NB4 (cell line): ENCODE results near the gene VLDLR.

ENCODE experiments used
- MAX ChIP-seq: IDR thresholded peaks from 2 replicates; pipeline ENCODE4 v1.6.1; 2011; ENCODE audit warnings: low read depth, low read length
- POLR2A ChIP-seq: IDR thresholded peaks from 2 replicates; pipeline ENCODE4 v1.6.1; 2011; ENCODE audit warnings: mild to moderate bottlenecking; ENCODE audit not compliant: insufficient read length; ENCODE audit errors: extremely low read depth
- TF ChIP-seq, protein P1 (sequence below): IDR thresholded peaks from one replicate; pipeline ENCODE4 v1.5.1; 2012; ENCODE audit warnings: low read depth, low read length

- peak; percentile 33 for TF ChIP-seq MAX
- TF ChIP-seq, protein P1, sequence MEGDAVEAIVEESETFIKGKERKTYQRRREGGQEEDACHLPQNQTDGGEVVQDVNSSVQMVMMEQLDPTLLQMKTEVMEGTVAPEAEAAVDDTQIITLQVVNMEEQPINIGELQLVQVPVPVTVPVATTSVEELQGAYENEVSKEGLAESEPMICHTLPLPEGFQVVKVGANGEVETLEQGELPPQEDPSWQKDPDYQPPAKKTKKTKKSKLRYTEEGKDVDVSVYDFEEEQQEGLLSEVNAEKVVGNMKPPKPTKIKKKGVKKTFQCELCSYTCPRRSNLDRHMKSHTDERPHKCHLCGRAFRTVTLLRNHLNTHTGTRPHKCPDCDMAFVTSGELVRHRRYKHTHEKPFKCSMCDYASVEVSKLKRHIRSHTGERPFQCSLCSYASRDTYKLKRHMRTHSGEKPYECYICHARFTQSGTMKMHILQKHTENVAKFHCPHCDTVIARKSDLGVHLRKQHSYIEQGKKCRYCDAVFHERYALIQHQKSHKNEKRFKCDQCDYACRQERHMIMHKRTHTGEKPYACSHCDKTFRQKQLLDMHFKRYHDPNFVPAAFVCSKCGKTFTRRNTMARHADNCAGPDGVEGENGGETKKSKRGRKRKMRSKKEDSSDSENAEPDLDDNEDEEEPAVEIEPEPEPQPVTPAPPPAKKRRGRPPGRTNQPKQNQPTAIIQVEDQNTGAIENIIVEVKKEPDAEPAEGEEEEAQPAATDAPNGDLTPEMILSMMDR: no peak
- TF ChIP-seq POLR2A: no peak
These were observed 33.9 kb downstream of the VLDLR start for GRCh38 chr9:2655411-2655901.
